ENCODE results near the gene CEP63. TPM values are rescaled to one million over a fixed set of nuclear protein-coding genes. Genes with fewer than 3 reads are reported as not detected.

Gene CEP63
- total RNA-seq: 17.3 and 17.4 TPM in 2 replicates

DNA sequence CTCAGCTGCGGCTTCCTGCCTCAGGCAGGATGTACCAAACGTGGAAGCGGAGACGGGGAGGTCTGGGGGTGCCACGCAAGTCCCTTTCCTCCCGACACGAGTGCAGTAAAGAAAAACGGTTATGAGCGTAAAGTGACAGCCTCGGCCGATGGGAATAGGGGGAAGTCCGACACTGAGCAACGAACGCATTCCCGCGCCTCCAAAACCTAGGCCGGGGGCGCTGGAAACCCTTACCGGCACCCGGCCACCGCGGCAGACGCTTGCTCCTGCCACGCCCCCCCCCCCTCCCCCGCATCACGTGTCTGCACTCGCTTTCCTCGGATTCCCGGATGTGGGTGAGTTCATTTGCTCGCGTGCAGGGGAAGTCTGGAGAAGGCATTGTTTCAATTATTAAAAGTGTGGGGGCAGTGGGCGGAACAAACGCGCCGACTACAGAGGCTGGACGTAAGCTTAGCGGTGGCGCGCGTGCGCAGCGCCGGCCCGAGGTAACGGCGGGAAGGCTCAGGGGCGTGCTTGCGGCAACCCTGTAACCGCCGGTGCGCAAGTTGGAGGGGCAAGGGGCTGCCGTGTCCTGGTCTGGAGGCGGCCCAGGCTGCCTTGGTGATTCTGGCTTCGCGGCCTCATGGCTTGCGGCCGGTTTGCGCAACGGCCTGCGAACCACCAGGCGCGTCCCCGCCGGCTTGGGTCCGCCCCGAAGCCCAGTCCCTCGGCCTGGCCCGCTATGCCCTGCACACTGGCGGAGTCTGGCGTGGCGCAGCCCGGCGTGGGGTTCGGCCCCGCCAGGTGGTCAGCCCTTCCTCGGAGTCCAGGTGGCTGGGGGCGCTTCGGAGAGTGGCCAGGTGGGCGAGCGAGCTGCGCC, at the start of gene CEP63, which contains the start of gene ANAPC13:
Gene CEP63, plus strand, starts transcription at position 340 of the 859 bp plus-strand sequence. CDS start 9,264 bp downstream, outside the sequence.
Gene ANAPC13, minus strand, starts transcription at position 268 of the 859 bp plus-strand sequence. CDS start 3,081 bp downstream, outside the sequence.

Other genes starting within 250 kb of the CEP63 start
- 52.6 and 57.8 TPM in 2 replicates for gene RYK, start 235.2 kb upstream of the CEP63 start, total RNA-seq
- 88.6 and 91.1 TPM in 2 replicates for gene AMOTL2, start 111.6 kb upstream of the CEP63 start, total RNA-seq
- 49.2 and 64.7 TPM in 2 replicates for gene ANAPC13, start 72 bp upstream of the CEP63 start, total RNA-seq
- not detected in 2 replicates for gene KY, start 165.0 kb downstream of the CEP63 start, total RNA-seq

Measured in bronchus fibroblast of lung (primary cell).